T-helper 1 cell treated with Interleukin-12 subunit alpha and Interleukin-12 subunit beta and Interleukin-4 antibody, amounts not matched to agents 30 ng/mL and 1 ng/mL, for 36 hours (primary cell): ENCODE results near the gene ENO3. TPM values are rescaled to one million over a fixed set of nuclear protein-coding genes. Genes with fewer than 3 reads are reported as not detected.

Source experiments
- intact Hi-C: fragments of 100-400 bp; cut with micrococcal nuclease; formaldehyde crosslinking; loops from one replicate; pipeline ENCODE4 v1.15.1; 2024
- total RNA-seq: library from RNA; stranded (reverse); gene quantifications from 2 replicates; pipeline ENCODE4 v1.2.3, GENCODE V29; 2022

Gene ENO3
- total RNA-seq, 1 donor from 2014 or later = 37.9 TPM

- intact Hi-C loops = no loop called here
These were observed 51.3 kb downstream of the ENO3 start for GRCh38 chr17:5002121-5002788.

GRCh38 chr17:5003214-5003867, 52.4 kb downstream of the ENO3 start:
- intact Hi-C loops = no loop called here

Other genes with a start within 250 kb of the ENO3 start
- 89.6 and 92.0 TPM in 2 replicates for gene PELP1, start 247.0 kb upstream of the ENO3 start, total RNA-seq
- gene ARRB2, start 240.5 kb upstream of the ENO3 start, total RNA-seq = 335 and 345 TPM in 2 replicates
- gene MED11, start 219.7 kb upstream of the ENO3 start, total RNA-seq = 20.3 and 22.6 TPM in 2 replicates
- gene ZMYND15, start 211.3 kb upstream of the ENO3 start, total RNA-seq = 0.10 and 0.12 TPM in 2 replicates
- 3.3 and 4.4 TPM in 2 replicates for gene CXCL16, start 211.2 kb upstream of the ENO3 start, total RNA-seq
- gene TM4SF5, start 179.2 kb upstream of the ENO3 start, total RNA-seq = 0.22 and 0.83 TPM in 2 replicates
- 0.51 TPM in 1 of 2 replicates, not detected in the other for gene VMO1, start 164.8 kb upstream of the ENO3 start, total RNA-seq
- gene GLTPD2, start 162.2 kb upstream of the ENO3 start, total RNA-seq = not detected in 2 replicates
- 160 and 163 TPM in 2 replicates for gene PSMB6, start 155.0 kb upstream of the ENO3 start, total RNA-seq
- 34.8 and 37.2 TPM in 2 replicates for gene PLD2, start 144.0 kb upstream of the ENO3 start, total RNA-seq
- 115 and 120 TPM in 2 replicates for gene MINK1, start 117.8 kb upstream of the ENO3 start, total RNA-seq
- 0.95 and 1.3 TPM in 2 replicates for gene C17orf107, start 51.6 kb upstream of the ENO3 start, total RNA-seq
- 0.78 and 0.88 TPM in 2 replicates for gene CHRNE, start 48.0 kb upstream of the ENO3 start, total RNA-seq
- not detected in 2 replicates for gene GP1BA, start 18.8 kb upstream of the ENO3 start, total RNA-seq
- gene SLC25A11, start 11.1 kb upstream of the ENO3 start, total RNA-seq = 95.7 and 96.0 TPM in 2 replicates
- 267 and 323 TPM in 2 replicates for gene RNF167, start 10.9 kb upstream of the ENO3 start, total RNA-seq
- 2,251 and 2,270 TPM in 2 replicates for gene PFN1, start 2.6 kb upstream of the ENO3 start, total RNA-seq
- 60.0 and 63.9 TPM in 2 replicates for gene SPAG7, start 16.7 kb downstream of the ENO3 start, total RNA-seq
- 88.9 and 95.0 TPM in 2 replicates for gene CAMTA2, start 36.6 kb downstream of the ENO3 start, total RNA-seq
- gene INCA1, start 46.4 kb downstream of the ENO3 start, total RNA-seq = 0.22 and 0.76 TPM in 2 replicates
- gene KIF1C, start 46.8 kb downstream of the ENO3 start, total RNA-seq = 52.9 and 56.7 TPM in 2 replicates
- 0.29 and 0.51 TPM in 2 replicates for gene SLC52A1, start 84.3 kb downstream of the ENO3 start, total RNA-seq
- gene ZFP3, start 127.3 kb downstream of the ENO3 start, total RNA-seq = 4.3 and 4.5 TPM in 2 replicates
- gene ZNF232, start 160.8 kb downstream of the ENO3 start, total RNA-seq = 11.3 and 12.6 TPM in 2 replicates
- 0.02 and 0.05 TPM in 2 replicates for gene USP6, start 164.9 kb downstream of the ENO3 start, total RNA-seq
- gene ZNF594, start 240.7 kb downstream of the ENO3 start, total RNA-seq = 8.8 and 10.9 TPM in 2 replicates